OCI-LY7 (cell line): Measurements from ENCODE around the gene ARHGAP26. TPM values are rescaled to one million over a fixed set of nuclear protein-coding genes. Genes with fewer than 3 reads are reported as not detected.

Source experiments
- BruUV-seq: library from RNA; stranded (reverse); fragments of 400-500 nt; replicated peaks from 2 replicates; lab custom pipeline; 2021; lab: Mats Ljungman, UMichigan
- CTCF ChIA-PET: fragments of 300-600 bp; sonication (Branson Sonifier 250); formaldehyde crosslinking; loops from one replicate; lab custom pipeline; 2022; ENCODE audit warnings: antibody characterized with exemption; ENCODE audit not compliant: unreplicated experiment; lab: Charles Lee
- POLR2A ChIA-PET: fragments of 300-600 bp; sonication (Branson Sonifier 250); formaldehyde crosslinking; loops from one replicate; lab custom pipeline; 2022; ENCODE audit warnings: antibody characterized with exemption; lab: Charles Lee
- DNase-seq: peaks from one replicate; pipeline ENCODE4 v3.0.0-alpha.2; 2015; ENCODE audit warnings: low spot score
- H2AFZ ChIP-seq: fragments of 200-600 bp; sonication (generic), shearing (Covaris generic); 2 replicates; pipeline ENCODE4 v1.6.1; 2014; ENCODE audit warnings: mild to moderate bottlenecking, antibody characterized with exemption, low read length, moderate library complexity
- H3K27ac ChIP-seq: fragments of 200-600 bp; sonication (generic); 2 replicates; pipeline ENCODE4 v1.5.1; 2014; ENCODE audit warnings: mixed run types, low read depth, mild to moderate bottlenecking, moderate library complexity, low read length, inconsistent platforms; ENCODE audit not compliant: poor library complexity, severe bottlenecking
- H3K36me3 ChIP-seq: fragments of 200-600 bp; sonication (generic); 2 replicates; pipeline ENCODE4 v1.6.1; 2014; ENCODE audit warnings: mild to moderate bottlenecking, antibody characterized with exemption, low read length, moderate library complexity, mixed read lengths; ENCODE audit not compliant: insufficient read depth
- H3K4me1 ChIP-seq: fragments of 200-600 bp; sonication (generic); 2 replicates; pipeline ENCODE4 v1.5.1; 2014; ENCODE audit warnings: mild to moderate bottlenecking, low read length; ENCODE audit not compliant: insufficient read depth, poor library complexity, severe bottlenecking
- H3K4me2 ChIP-seq: fragments of 200-600 bp; sonication (generic); 2 replicates; pipeline ENCODE4 v1.6.1; 2014; ENCODE audit warnings: mild to moderate bottlenecking, low read length
- H3K4me3 ChIP-seq: fragments of 200-600 bp; sonication (generic); 2 replicates; pipeline ENCODE4 v1.5.1; 2014; ENCODE audit warnings: mild to moderate bottlenecking, low read depth, low read length; ENCODE audit not compliant: poor library complexity, severe bottlenecking
- H3K79me2 ChIP-seq: fragments of 200-600 bp; sonication (generic); 2 replicates; pipeline ENCODE4 v1.6.1; 2016; ENCODE audit warnings: low read depth, mild to moderate bottlenecking, low read length, moderate library complexity, mixed read lengths; ENCODE audit not compliant: insufficient read depth
- H3K9me2 ChIP-seq: fragments of 200-600 bp; sonication (generic); 2 replicates; pipeline ENCODE4 v1.6.1; 2016; ENCODE audit warnings: mild to moderate bottlenecking, low read length, mixed read lengths; ENCODE audit not compliant: insufficient read depth
- H3K9me3 ChIP-seq: fragments of 200-600 bp; sonication (generic); 2 replicates; pipeline ENCODE4 v1.6.1; 2014; ENCODE audit warnings: mild to moderate bottlenecking, mixed run types, low read length, mixed read lengths
- H4K20me1 ChIP-seq: fragments of 200-600 bp; sonication (generic); 2 replicates; pipeline ENCODE4 v1.6.1; 2014; ENCODE audit warnings: mild to moderate bottlenecking, antibody characterized with exemption, low read length, moderate library complexity, mixed read lengths; ENCODE audit not compliant: insufficient read depth
- CTCF ChIP-seq: fragments of 200-600 bp; sonication (generic); conservative IDR thresholded peaks from 2 replicates; pipeline ENCODE4 v1.5.1; 2014; ENCODE audit warnings: mild to moderate bottlenecking, antibody characterized with exemption, low read length, moderate library complexity, mixed read lengths
- EZH2phosphoT487 ChIP-seq: fragments of 200-600 bp; sonication (generic); IDR thresholded peaks from 2 replicates; pipeline ENCODE4 v1.6.1; 2018; ENCODE audit warnings: low read depth, borderline replicate concordance, mild to moderate bottlenecking, mixed run types, antibody characterized with exemption, low read length, moderate library complexity, mixed read lengths
- intact Hi-C: fragments of 100-400 bp; cut with micrococcal nuclease; formaldehyde crosslinking; loops from one replicate; pipeline ENCODE4 v1.10.0; 2022; ENCODE audit not compliant: unreplicated experiment
- total RNA-seq, 2 experiments: library from RNA; depleted of rRNA in 1 of 2; stranded (reverse); fragments of >200 nt in 1 of 2; shearing (Covaris generic) in 1 of 2; gene quantifications; 2 replicates each; pipeline ENCODE4 v1.2.3, GENCODE V29; 2014 to 2022

The ARHGAP26 gene
- total RNA-seq, 2 experiments from 2014 or later: 7.0 to 19.1 TPM

GRCh38 chr5:143024228-143024920 is 254.2 kb downstream of the ARHGAP26 start:
- no peaks in the 10 kb centered on the region for H4K20me1 ChIP-seq
- no peaks in the 10 kb centered on the region for H3K4me1 ChIP-seq
- no TSS peak for BruUV-seq
- intact Hi-C loops: no loop called here
- POLR2A ChIA-PET: interaction anchor here (1.1 to 1.3 kb wide), 3 partner anchors 10 to 38 kb away, joined by 3 to 4 read pairs (median 3); no protein-coding TSS in a partner anchor
- no peaks in the 10 kb centered on the region for H3K79me2 ChIP-seq
- H2AFZ ChIP-seq: no peak overlapping the region
- no peak for DNase-seq
- H3K27ac ChIP-seq: no peak overlapping the region
- H3K4me3 ChIP-seq: no peak overlapping the region
- no peaks in the 10 kb centered on the region for H3K36me3 ChIP-seq
- TF ChIP-seq EZH2phosphoT487 (no peak), CTCF (no peak)
- H3K4me2 ChIP-seq: no peak overlapping the region
- no peaks in the 10 kb centered on the region for H3K9me2 ChIP-seq
- CTCF ChIA-PET: interaction anchor here (1.1 kb wide), 1 partner anchor 22 kb away, joined by 3 read pairs; no protein-coding TSS in a partner anchor
- no peaks in the 10 kb centered on the region for H3K9me3 ChIP-seq

GRCh38 chr5:143025376-143025775 is 255.2 kb downstream of the ARHGAP26 start:
- TF ChIP-seq EZH2phosphoT487: no peak
- TF ChIP-seq CTCF: no peak
- no peak for DNase-seq
- intact Hi-C loops: no loop called here
- Histone ChIP-seq H4K20me1 (no peaks in the 10 kb centered on the region), H3K9me2 (no peaks in the 10 kb centered on the region), H2AFZ (no peak overlapping the region), H3K36me3 (no peaks in the 10 kb centered on the region), H3K27ac (no peak overlapping the region), H3K9me3 (no peaks in the 10 kb centered on the region), H3K79me2 (no peaks in the 10 kb centered on the region), H3K4me3 (no peak overlapping the region), H3K4me1 (peaks cover 5% of the 10 kb centered on the region), H3K4me2 (no peak overlapping the region)
- no TSS peak for BruUV-seq
- CTCF ChIA-PET: no interaction called here
- POLR2A ChIA-PET: interaction anchor here (0.8 to 1.0 kb wide), 2 partner anchors 18 to 432 kb away, joined by 3 to 5 read pairs; no protein-coding TSS in a partner anchor

GRCh38 chr5:143025971-143026370 is 255.8 kb downstream of the ARHGAP26 start:
- Histone ChIP-seq H4K20me1 (no peaks in the 10 kb centered on the region), H3K4me3 (no peak overlapping the region), H3K79me2 (no peaks in the 10 kb centered on the region), H3K9me3 (no peaks in the 10 kb centered on the region), H3K4me1 (peaks cover 10% of the 10 kb centered on the region), H3K9me2 (no peaks in the 10 kb centered on the region), H3K4me2 (no peak overlapping the region), H3K36me3 (no peaks in the 10 kb centered on the region), H3K27ac (no peak overlapping the region), H2AFZ (no peak overlapping the region)
- no peak for TF ChIP-seq CTCF
- TF ChIP-seq EZH2phosphoT487: no peak
- POLR2A ChIA-PET: interaction anchor here (0.8 to 1.0 kb wide), 2 partner anchors 18 to 431 kb away, joined by 3 to 5 read pairs; no protein-coding TSS in a partner anchor
- CTCF ChIA-PET: no interaction called here
- intact Hi-C loops: no loop called here
- no peak for DNase-seq
- BruUV-seq: no TSS peak
